IPS-18c (cell line): ENCODE data around the gene RBMX.
"Not testable (repeated sequence)": the region's sequence is repeated elsewhere in the genome, so short reads cannot be mapped to it uniquely, and the experiment has no call there.

Experiments used
- H3K4me3 ChIP-seq: 2 replicates; pipeline ENCODE4 v1.7.0; 2013; ENCODE audit warnings: low read depth, mild to moderate bottlenecking, low read length, moderate library complexity; ENCODE audit not compliant: insufficient read depth
- H3K9me3 ChIP-seq: one replicate; pipeline ENCODE4 v1.6.1; 2013; ENCODE audit warnings: mild to moderate bottlenecking, low read length, moderate library complexity; ENCODE audit not compliant: control insufficient read depth, insufficient read depth

The RBMX gene

GRCh38 chrX:136890596-136890995 is 10.1 kb upstream of the RBMX start:
- H3K4me3 ChIP-seq, H3K9me3 ChIP-seq: not testable (repeated sequence)

- no peaks in the 10 kb centered on the region for H3K9me3 ChIP-seq
- no peak overlapping the region for H3K4me3 ChIP-seq
Observed at GRCh38 chrX:136889269-136889668, 8.7 kb upstream of the RBMX start.

- peak overlapping the region; percentile 55 for H3K4me3 ChIP-seq
- peaks cover 12% of the 10 kb centered on the region for H3K9me3 ChIP-seq
Observed at GRCh38 chrX:136880003-136880451, 498 bp downstream of the RBMX start.

GRCh38 chrX:136879001-136879687 is 1.4 kb downstream of the RBMX start:
- H3K9me3 ChIP-seq: peaks cover 12% of the 10 kb centered on the region

GRCh38 chrX:136878423-136878822 is 2.1 kb downstream of the RBMX start:
- Histone ChIP-seq H3K9me3 (peaks cover 12% of the 10 kb centered on the region), H3K4me3 (peak overlapping the region; percentile 55)

More at GRCh38 chrX:136879001-136879687, 1.4 kb downstream of the RBMX start:
- H3K4me3 ChIP-seq: peak overlapping the region; percentile 55

GRCh38 chrX:136874114-136874513 is 6.4 kb downstream of the RBMX start:
- not testable (repeated sequence) for H3K9me3 ChIP-seq, H3K4me3 ChIP-seq

GRCh38 chrX:136873210-136873609 is 7.3 kb downstream of the RBMX start:
- not testable (repeated sequence) for H3K9me3 ChIP-seq, H3K4me3 ChIP-seq

- H3K9me3 ChIP-seq: peaks cover 2% of the 10 kb centered on the region
- no peak overlapping the region for H3K4me3 ChIP-seq
Observed at GRCh38 chrX:136872091-136872700, 8.3 kb downstream of the RBMX start.

- H3K9me3 ChIP-seq: no peaks in the 10 kb centered on the region
- no peak overlapping the region for H3K4me3 ChIP-seq
Observed at GRCh38 chrX:136870064-136870463, 10.5 kb downstream of the RBMX start.

GRCh38 chrX:136868283-136869055 is 12.1 kb downstream of the RBMX start:
- Histone ChIP-seq H3K9me3 (no peaks in the 10 kb centered on the region), H3K4me3 (no peak overlapping the region)

GRCh38 chrX:136867518-136867917 is 13.0 kb downstream of the RBMX start:
- no peak overlapping the region for H3K4me3 ChIP-seq
- no peaks in the 10 kb centered on the region for H3K9me3 ChIP-seq

GRCh38 chrX:136867096-136867491 is 13.4 kb downstream of the RBMX start:
- Histone ChIP-seq H3K9me3 (no peaks in the 10 kb centered on the region), H3K4me3 (no peak overlapping the region)

- no peak overlapping the region for H3K4me3 ChIP-seq
- H3K9me3 ChIP-seq: no peaks in the 10 kb centered on the region
Observed at GRCh38 chrX:136866337-136867095, 14.0 kb downstream of the RBMX start.

- Histone ChIP-seq H3K9me3 (peaks cover 2% of the 10 kb centered on the region), H3K4me3 (no peak overlapping the region)
Observed at GRCh38 chrX:136865270-136866158, 15.0 kb downstream of the RBMX start.

- Histone ChIP-seq H3K9me3 (peaks cover 2% of the 10 kb centered on the region), H3K4me3 (no peak overlapping the region)
Observed at GRCh38 chrX:136863826-136864225, 16.7 kb downstream of the RBMX start.

GRCh38 chrX:136862546-136862945 is 18.0 kb downstream of the RBMX start:
- Histone ChIP-seq H3K9me3 (peaks cover 2% of the 10 kb centered on the region), H3K4me3 (no peak overlapping the region)
